NCI-H1092 (cell line): ENCODE measurements around the gene HTRA2.

Source experiments
- DNase-seq: peaks from one replicate; lab custom pipeline; 2025; lab: John Stamatoyannopoulos, UW

The HTRA2 gene

DNA sequence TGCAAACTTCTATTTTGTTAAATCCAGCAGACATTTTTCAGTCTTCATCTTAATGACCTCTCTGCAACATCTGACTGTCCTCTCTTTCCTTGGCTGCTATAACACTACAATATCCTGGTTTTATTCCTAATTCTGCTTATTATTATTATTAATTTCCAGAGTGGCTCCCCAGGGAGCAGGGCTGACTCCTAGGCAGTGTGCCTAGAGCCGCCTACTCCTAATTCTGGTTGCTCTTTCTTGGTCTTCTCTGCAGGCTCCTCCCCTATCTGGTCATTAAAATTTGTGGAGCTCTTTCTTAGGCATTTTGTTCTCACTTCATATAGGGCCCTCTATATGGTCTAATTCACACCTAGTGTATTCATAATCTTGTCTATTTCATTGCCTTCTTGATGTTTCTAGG lies 13.2 kb downstream of the HTRA2 start:
- DNase-seq: no peak

GRCh38 chr2:74544634-74545033 lies 14.9 kb downstream of the HTRA2 start:
- no peak for DNase-seq

DNA sequence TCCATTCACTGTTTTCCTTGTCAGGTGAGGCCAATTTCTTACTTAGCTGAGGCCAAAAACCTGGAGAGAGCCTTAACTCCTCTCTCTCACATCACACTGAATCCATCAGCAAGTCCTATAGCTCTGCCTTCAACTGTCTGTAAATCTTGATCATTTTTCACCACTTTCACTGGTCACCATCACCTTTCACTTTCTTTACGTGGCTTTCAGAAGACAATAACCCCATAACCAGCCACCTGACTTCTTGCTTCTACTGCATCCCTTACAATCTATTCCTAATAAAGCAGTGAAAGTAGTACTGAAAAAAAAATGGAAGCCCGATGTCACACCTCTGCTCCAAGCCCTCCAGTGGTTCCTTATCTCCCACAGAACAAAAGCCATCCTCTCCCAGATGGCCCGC lies 16.3 kb downstream of the HTRA2 start:
- no peak for DNase-seq

GRCh38 chr2:74548285-74548899 lies 18.7 kb downstream of the HTRA2 start:
- no peak for DNase-seq

DNA sequence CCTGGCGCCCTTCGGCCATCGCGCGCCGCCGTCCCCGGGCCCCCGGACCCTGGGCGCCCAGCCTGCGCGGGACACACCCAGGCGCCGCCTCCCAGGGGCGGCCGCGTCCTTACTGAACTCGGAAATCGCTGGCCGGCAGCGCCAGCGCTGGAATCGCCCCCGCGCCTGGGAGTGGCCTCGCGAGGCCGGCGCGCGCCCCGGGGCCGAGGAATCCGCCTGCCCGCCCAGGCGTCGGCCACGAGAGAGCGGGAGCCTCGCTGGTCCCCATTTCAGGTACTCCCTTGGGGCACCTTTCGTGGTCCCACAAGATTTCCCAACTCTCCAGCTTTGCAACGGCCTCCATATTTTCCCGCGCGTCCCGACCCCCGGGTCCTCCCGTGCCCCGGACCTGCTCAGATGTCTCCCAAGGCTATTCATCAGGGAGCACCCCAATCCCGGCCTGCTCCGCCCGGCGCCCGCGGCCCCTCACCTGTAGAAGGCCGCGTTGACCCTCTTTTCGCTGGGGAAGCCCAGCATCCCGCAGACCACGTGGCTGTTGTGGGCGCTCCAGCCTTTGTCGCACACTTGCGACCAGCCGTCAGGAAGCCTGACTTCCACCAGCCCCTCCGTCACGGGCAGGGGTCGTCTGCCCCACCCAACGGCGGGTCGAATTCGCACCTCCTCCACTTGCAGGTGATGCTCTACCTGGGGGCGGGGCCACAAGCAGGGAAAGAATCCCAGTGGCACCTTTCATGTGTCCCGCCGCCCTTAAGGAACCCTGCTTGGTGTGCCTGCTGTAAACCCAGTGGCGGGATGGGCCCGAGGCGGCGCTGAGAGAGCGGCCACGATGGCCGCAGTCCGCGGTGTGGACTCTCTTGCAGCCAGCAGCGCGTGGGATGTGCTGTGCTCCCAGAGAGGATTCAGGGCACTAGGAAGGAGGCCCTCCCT lies 19.4 kb downstream of the HTRA2 start:
- peak; percentile 35 for DNase-seq

- DNase-seq: no peak
Observed at GRCh38 chr2:74550231-74550630, 20.5 kb downstream of the HTRA2 start.

GRCh38 chr2:74551530-74551929 lies 21.8 kb downstream of the HTRA2 start:
- DNase-seq: no peak

GRCh38 chr2:74551942-74552913 lies 22.5 kb downstream of the HTRA2 start:
- no peak for DNase-seq

DNA sequence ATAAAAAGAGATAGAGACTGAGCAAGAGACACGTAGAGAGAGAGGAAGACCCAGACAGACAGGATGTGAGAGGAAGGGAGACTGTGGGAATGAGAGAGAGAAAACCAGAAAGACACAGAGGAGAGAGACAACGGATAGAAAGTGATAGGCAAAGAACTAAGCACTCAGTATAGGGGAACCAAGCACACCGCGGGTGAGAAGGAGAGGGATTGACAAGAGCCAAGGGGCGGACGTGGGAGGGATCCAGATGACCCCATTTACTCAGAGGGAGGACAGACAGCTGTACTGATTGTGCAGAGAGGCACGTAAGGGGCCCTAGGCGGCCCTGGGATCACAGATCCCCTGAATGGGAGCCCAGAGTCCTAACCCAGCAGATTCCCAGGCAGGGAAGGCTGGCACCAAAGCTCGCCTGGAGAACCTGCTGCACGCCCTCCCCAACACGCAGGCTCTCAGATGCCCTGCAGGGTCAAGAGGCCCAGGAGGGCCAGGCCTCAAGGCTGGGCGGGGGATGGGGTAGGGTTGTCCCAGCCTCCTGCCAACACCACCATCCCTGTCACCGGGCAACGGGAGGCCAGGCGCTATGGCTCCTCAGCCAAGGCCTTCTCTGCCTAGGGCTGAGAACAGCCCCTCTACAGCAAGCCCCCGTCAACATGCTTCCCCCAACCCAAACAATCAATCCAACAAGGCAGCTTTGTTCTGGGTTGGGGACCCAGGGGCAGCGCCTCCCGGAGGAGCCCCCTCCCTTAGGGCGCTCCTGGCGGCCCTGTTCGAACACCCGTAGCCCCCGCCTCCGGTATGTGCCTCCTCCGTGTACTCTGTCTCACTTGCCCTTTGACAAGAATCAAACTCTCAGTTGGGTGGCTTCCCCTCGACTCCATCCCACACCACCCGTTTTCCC lies 23.4 kb downstream of the HTRA2 start:
- no peak for DNase-seq

DNA sequence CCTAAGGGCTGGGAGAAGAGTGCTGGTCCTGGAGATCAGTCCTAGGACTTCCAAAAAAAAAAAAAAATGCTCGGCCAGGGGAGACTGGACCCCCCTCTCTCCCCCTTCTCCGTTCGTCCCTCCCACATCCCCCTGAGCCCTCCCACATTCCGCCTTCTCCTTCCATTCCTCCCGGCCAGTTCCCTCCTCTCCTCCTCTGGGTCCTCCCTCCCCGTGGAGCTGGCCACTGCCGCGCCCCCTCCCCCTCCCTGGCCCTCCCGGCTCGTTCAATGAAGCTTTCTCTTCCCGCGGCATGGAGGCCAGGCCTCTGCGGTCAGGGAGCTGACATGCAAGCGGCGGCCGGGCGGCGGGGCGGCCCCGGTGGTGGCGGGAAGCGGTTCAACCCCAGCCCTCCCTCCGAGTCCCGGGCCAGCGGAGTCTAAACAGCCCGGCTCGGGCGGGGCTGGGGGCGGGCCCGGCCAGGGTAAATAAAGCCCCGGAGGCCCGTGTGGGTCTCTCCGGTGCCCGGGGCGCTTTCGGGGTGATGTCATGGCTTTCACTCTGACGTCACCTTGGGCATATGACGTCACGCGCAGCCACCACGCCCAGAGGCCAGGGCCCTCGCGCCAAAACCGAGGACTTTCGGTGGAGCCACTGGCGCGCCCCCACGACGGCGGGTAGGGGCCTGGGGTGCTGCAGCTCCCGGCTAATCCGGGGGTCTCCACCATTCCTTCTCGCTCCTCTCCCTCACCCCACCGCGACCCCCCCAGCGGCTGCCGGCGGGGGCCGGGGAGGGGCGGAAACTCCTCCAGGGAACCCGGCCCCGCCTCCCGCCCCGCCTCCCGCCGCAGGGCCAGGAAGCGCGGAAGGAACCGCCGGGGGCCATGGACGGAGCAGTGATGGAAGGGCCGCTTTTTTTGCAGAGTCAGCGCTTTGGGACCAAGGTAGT lies 24.4 kb downstream of the HTRA2 start, which contains the start of the genes DOK1 and LOXL3:
Gene DOK1 (plus strand): TSS at position 829 of the 928 bp plus-strand sequence. CDS start 35 bp downstream, at position 864.
Gene LOXL3 (minus strand): TSS at position 51 of the 928 bp plus-strand sequence. CDS start 1,308 bp downstream, outside the sequence.
- DNase-seq: peak; percentile 43

- DNase-seq: no peak
Observed at GRCh38 chr2:74554820-74555531, 25.2 kb downstream of the HTRA2 start.

DNA sequence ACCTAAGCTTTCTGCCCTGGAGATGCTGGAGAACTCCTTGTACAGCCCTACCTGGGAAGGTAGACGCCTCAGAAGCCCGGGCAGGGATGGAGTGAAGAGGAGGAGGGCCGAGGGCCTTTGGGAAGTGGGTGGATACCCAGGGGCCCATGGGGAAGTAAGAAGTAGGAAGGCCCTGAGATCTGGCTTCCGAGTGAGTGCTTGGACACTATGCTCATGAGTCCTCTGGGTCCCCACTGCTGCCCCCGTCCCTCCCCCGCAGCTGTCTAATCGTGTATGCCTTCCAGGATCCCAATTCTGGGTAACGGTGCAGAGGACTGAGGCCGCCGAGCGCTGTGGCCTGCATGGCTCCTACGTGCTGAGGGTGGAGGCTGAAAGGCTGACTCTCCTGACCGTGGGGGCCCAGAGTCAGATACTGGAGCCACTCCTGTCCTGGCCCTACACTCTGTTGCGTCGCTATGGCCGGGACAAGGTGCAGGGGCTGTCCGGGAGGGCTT lies 25.9 kb downstream of the HTRA2 start:
- DNase-seq: no peak

- no peak for DNase-seq
Observed at GRCh38 chr2:74556159-74556558, 26.4 kb downstream of the HTRA2 start.

GRCh38 chr2:74556831-74557370 lies 27.2 kb downstream of the HTRA2 start:
- no peak for DNase-seq

GRCh38 chr2:74558284-74559230 lies 28.8 kb downstream of the HTRA2 start:
- no peak for DNase-seq

DNA sequence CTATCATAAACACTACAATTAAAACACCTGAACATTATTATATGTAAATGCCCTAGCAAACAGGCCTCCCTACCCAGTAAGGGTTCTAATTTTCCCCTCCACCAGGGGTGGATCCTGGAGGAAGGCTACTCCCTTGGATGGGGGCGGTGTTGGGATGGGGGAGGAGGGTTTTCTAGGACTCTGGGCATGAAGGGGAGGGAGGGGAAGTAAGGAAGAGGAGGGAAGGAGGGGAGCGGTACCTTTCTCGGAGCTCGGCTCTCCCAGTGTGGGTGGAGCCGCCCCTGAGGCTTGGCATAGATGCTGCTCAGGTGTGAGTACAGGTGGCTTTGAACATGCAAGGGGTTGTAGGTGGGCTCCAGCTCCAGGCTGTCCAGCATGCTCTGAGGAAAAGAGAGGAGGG lies 30.2 kb downstream of the HTRA2 start:
- no peak for DNase-seq

- DNase-seq: no peak
Observed at GRCh38 chr2:74560591-74560990, 30.9 kb downstream of the HTRA2 start.
